Measurements from ENCODE around the gene SEC24D. TPM values are rescaled to one million over a fixed set of nuclear protein-coding genes. Genes with fewer than 3 reads are reported as not detected.

Gene SEC24D
- total and polyA plus RNA-seq, 2 donors (not counting 3 experiments of a cell fraction or from before 2014, with no cell fraction given): 81.5 to 127 TPM

DNA sequence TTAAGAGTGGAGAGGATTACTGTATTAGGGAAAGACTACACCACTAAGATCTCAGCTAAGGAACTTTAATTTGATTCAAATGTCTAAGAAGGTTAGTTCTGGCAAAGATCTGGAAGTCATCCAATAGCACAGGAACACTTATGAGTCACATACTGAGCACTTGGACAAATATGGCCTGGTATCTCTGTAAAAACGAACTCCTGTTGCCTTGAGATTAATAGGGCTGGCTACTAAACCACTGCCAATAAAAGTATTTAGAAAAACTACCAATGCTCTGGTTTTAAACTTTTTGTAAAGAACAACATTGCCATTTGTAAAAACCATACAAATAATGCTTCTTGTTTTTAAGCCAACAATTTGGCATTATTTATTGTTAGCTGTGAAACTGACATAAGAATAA lies 70.5 kb downstream of the SEC24D start:
- Histone ChIP-seq H2AFZ (ENCODE audit: low read depth, low read length) (no peak overlapping the region), H3K9ac (replicated peaks; ENCODE audit: extremely low read depth, insufficient read depth, low read length) (no peak overlapping the region), H3K27me3 (ENCODE audit: control insufficient read depth in 2 of 2, insufficient read depth in 2 of 2, low read length in 2 of 2) (no peaks in the 10 kb centered on the region), H3K9me1 (replicated peaks; ENCODE audit: control insufficient read depth, extremely low read depth, insufficient read depth, low read length) (no peaks in the 10 kb centered on the region), H3K4me2 (ENCODE audit: insufficient read depth, low read length) (peak overlapping the region; percentile 53), H3K4me3 (replicated peaks in 1 of 3; ENCODE audit: insufficient read depth in 1 of 3, low read depth in 1 of 3, low read length in 3 of 3) (no peak overlapping the region), H3K36me3 (ENCODE audit: control insufficient read depth in 2 of 2, extremely low read depth in 1 of 2, insufficient read depth in 2 of 2, low read length in 2 of 2) (peaks cover 16 to 37% of the 10 kb centered on the region in 2 experiments), H3K79me2 (ENCODE audit: control insufficient read depth, insufficient read depth, low read length) (peaks cover 18% of the 10 kb centered on the region), H3K9me3 (replicated peaks; ENCODE audit: control insufficient read depth, insufficient read depth, low read length) (no peaks in the 10 kb centered on the region), H4K20me1 (replicated peaks; ENCODE audit: control insufficient read depth, extremely low read depth, insufficient read depth, low read length) (no peaks in the 10 kb centered on the region), H3K4me1 (ENCODE audit: control insufficient read depth, extremely low read depth, insufficient read depth, low read length) (peaks cover 29% of the 10 kb centered on the region), H3K27ac (ENCODE audit: insufficient read depth, low read depth, low read length) (no peak overlapping the region)
- ChIA-PET CTCF (interaction anchor here (0.7 to 2.3 kb wide), 4 partner anchors 9 to 99 kb away, joined by 3 to 5 read pairs (median 4); no protein-coding TSS in a partner anchor), POLR2A (interaction anchor here (0.6 kb wide), 2 partner anchors 49 to 120 kb away, joined by 3 to 7 read pairs; no protein-coding TSS in a partner anchor)
- BruUV-seq (replicated peaks): no TSS peak
- dilution Hi-C loops (cut with MboI; ENCODE audit: extremely low pct_ligation_motif_present, low sequenced_read_pairs): no loop called here
- TF ChIP-seq, protein P1, sequence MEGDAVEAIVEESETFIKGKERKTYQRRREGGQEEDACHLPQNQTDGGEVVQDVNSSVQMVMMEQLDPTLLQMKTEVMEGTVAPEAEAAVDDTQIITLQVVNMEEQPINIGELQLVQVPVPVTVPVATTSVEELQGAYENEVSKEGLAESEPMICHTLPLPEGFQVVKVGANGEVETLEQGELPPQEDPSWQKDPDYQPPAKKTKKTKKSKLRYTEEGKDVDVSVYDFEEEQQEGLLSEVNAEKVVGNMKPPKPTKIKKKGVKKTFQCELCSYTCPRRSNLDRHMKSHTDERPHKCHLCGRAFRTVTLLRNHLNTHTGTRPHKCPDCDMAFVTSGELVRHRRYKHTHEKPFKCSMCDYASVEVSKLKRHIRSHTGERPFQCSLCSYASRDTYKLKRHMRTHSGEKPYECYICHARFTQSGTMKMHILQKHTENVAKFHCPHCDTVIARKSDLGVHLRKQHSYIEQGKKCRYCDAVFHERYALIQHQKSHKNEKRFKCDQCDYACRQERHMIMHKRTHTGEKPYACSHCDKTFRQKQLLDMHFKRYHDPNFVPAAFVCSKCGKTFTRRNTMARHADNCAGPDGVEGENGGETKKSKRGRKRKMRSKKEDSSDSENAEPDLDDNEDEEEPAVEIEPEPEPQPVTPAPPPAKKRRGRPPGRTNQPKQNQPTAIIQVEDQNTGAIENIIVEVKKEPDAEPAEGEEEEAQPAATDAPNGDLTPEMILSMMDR (IDR thresholded peaks at IDR 0.05; ENCODE audit: extremely low read depth in 1 of 2, insufficient read depth in 1 of 2, low read depth in 1 of 2, low read length in 2 of 2): no peak
- TF ChIP-seq JUN (IDR thresholded peaks at IDR 0.05; ENCODE audit: borderline replicate concordance, insufficient read depth, insufficient read length, low read depth) (peak; percentile 81), POLR2AphosphoS5 (IDR thresholded peaks at IDR 0.05; ENCODE audit: insufficient read depth, low read depth, low read length) (peak; percentile 30), POLR2A (IDR thresholded peaks at IDR 0.05; ENCODE audit: low read depth, low read length) (no peak), FOS (IDR thresholded peaks at IDR 0.05; ENCODE audit: borderline replicate concordance, insufficient read depth, low read length) (peak; percentile 80), MYC (IDR thresholded peaks at IDR 0.05; ENCODE audit: low read depth, low read length) (no peak), EZH2 (IDR thresholded peaks at IDR 0.05; ENCODE audit: borderline replicate concordance, low read depth, low read length, severe bottlenecking) (no peak), GATA2 (IDR thresholded peaks at IDR 0.05; ENCODE audit: insufficient read depth, insufficient read length, low read depth, low read length) (peak; percentile 12)
- TF ChIP-seq, protein P2, sequence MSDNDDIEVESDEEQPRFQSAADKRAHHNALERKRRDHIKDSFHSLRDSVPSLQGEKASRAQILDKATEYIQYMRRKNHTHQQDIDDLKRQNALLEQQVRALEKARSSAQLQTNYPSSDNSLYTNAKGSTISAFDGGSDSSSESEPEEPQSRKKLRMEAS (IDR thresholded peaks at IDR 0.05; ENCODE audit: insufficient read depth, insufficient read length): no peak
- intact Hi-C loops (cut with micrococcal nuclease): loop anchor here (10.0 kb wide), 1 partner anchor 519 kb away; no protein-coding TSS in a partner anchor
- DNase-seq (ENCODE audit: low read depth, low spot score): peak; percentile 92
- FAIRE-seq: peak; percentile 84
